CD4-positive, alpha-beta memory T cell (primary cell): ENCODE results near the gene SMC3. TPM values are rescaled to one million over a fixed set of nuclear protein-coding genes. Genes with fewer than 3 reads are reported as not detected.

Experiments used
- polyA plus RNA-seq, 2 donors: library from polyadenylated mRNA; unstranded; fragments of 300-500 nt; fragmentation: Illumina TruSeq; gene quantifications; one replicate each; pipeline ENCODE4 v1.2.3, GENCODE V29; 2021
- total RNA-seq, 2 experiments: library from RNA; stranded (reverse); gene quantifications; one replicate each; pipeline ENCODE4 v1.2.3, GENCODE V29; 2021

Gene SMC3
- total and polyA plus RNA-seq, 4 experiments from 2014 or later = 43.8 to 96.1 (median 56.4) TPM

Other genes with a start within 250 kb of the SMC3 start
- gene DUSP5, start 69.8 kb upstream of the SMC3 start, total RNA-seq = 1 to 10 TPM; 3.5 to 3.8 TPM
- 10 to 100 TPM; 10.6 to 33.7 TPM for gene DUSP5, start 69.8 kb upstream of the SMC3 start, polyA plus RNA-seq
- gene RBM20, start 76.6 kb downstream of the SMC3 start, total RNA-seq = not detected
- under 1 TPM in 1 of 2 donors, not detected in 1; 0.03 TPM for gene RBM20, start 76.6 kb downstream of the SMC3 start, polyA plus RNA-seq